Measurements from ENCODE around the gene PFAS.
"Not testable (repeated sequence)": the region's sequence is repeated elsewhere in the genome, so short reads cannot be mapped to it uniquely, and the experiment has no call there.

Gene PFAS

DNA sequence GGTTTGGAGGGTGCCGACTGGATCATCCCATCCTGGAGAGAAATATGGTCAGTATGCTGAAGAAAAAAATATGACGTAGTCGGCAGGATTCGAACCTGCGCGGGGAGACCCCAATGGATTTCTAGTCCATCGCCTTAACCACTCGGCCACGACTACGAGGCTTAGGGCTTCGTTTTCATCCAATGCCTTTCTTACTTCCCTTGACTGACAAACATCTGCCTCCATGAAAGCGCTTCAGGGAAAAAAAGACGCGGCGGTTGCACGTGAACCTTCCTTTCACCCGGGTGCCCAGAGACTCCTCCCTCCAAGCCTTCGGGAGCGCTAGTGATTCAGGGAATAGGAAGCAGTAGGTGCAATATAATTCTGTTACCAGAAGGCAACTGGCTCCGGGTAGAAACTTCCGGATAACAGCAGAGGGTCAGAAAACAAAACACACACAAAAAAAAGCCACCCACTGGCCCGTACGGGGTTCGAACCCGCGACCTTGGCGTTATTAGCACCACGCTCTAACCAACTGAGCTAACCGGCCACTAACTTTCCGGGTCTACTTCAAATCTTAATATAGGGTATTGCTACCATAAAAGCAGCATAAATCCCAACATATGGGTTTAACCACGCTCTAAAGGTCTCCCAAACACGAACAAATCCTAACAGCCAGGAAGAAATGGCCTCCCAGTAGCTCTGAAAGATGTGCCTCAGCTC is 22.4 kb upstream of the PFAS start:
- peak; percentile 64 for FAIRE-seq
- DNase-seq (ENCODE audit: extremely low spot score, insufficient read length, low read depth): no peak

DNA sequence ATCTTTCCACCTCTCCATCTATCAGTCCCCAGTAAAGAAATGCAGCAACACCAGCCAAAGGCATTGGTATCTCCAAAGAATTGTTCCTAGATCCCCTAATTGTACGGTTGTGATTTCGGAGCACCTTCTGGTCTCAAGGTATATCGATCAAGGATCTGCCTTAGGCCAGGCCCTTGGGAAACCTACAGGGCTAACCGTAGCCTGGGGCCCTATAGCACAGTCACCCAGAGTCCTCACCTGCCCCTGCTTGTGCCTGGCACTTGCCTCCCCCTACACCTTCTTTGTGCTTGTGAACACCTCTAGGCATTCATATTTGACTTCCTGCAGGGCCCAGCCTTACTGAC is 21.9 kb upstream of the PFAS start:
- FAIRE-seq: no peak
- DNase-seq (ENCODE audit: extremely low spot score, insufficient read length, low read depth): no peak

DNA sequence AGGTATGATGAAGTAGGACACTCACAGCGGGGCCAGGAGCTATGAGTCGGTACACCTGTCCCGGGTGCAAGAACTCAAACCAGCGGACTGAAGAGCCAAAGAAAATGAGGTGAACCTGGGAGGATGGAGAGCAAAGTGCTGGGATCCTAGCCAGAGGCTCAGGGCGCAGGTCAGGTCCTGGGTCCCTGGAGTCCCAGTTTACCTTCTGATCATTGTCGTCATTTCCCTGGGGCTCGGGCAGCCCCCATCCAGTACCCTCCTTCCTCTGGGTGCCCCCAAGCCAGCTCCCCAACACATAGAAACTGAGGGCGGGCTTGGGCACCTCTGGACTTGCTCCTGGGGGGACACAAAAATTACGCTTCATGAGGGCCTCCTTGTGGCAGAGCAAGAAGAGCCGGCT is 17.4 kb upstream of the PFAS start:
- DNase-seq (ENCODE audit: extremely low spot score, insufficient read length, low read depth) (no peak), FAIRE-seq (no peak)

DNA sequence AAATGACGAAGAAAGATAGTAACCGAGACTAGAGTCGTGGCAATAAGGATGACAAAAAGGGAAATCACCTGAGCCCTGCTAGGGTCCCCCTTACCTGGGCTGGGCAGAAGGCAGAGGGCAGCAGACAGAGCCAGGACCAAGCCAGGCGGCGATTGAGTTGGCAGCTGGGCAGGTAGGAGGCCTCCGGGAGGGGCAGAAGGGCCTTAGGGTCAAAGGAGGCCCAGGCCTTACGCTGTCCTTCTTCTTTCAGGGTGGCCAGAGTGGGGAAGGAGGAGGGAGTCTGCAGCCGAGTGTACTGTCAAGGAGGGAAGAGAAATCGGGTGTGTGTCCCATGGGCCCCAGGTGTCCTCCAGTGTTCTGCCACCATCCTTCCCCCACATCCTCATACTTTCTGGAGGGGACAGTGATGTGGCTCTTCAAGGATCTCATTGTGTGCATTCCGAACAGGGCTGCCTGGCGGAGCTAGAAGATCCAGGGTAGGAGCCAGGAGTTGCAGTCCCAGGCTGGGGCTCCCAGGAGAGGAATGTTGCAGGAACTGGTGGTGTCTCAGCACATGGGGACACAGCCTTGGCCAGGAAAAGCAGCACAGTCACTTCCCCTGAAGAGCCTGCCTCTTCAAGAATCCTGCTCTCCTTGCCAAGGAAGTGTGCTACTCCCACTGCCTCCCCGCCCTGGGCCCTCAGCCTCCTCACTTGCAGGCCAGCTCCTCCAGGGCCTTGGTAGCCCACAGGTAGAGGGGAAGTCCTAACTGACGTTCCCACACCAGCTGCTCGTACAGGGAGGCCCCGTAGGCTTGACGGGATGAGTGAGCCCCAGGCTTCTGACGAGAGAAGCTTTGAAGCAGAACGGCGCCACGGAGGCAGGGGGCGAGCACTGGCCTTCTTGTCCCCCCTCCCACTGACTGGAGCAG is 14.5 kb upstream of the PFAS start:
- no peak for FAIRE-seq
- no peak for DNase-seq (ENCODE audit: extremely low spot score, insufficient read length, low read depth)

DNA sequence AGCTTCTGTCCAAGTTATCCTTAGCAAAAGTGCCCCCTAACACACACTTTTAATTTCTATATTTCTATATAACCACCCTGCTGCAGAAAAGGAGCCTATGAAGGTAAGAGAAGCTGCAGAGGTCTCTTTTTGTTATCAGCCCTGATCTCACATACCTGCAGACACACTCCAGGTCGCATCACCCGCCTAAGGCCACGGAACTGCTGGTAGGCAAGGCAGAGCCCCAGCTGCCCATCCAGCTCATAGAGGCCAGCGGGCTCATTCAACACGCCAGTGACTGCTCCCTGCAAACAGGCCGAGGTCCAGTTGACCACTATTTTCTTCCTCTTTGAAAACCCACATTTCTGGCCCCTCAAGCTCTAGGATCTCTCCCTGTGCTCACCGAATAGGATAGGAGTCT is 13.4 kb upstream of the PFAS start:
- FAIRE-seq (no peak), DNase-seq (ENCODE audit: extremely low spot score, insufficient read length, low read depth) (no peak)

DNA sequence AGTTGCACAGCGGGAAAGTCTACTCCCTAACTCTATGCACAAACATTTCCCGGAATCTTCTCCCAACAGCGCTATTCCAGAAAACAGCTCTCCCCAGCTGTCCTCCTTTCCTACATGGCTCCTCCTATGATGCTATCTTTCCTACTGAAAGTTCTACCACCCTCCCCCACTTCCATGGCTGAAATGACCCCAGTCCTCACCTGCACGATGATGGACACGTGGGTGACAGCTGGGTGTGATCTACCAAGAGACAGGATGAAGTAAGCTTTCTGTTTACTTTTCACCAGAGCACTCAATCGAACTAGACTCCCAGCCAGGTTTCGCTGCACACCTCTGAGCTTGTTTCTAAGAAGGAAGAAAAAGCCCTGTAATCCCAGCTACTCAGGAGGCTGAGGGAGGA is 11.9 kb upstream of the PFAS start:
- no peak for FAIRE-seq

DNA sequence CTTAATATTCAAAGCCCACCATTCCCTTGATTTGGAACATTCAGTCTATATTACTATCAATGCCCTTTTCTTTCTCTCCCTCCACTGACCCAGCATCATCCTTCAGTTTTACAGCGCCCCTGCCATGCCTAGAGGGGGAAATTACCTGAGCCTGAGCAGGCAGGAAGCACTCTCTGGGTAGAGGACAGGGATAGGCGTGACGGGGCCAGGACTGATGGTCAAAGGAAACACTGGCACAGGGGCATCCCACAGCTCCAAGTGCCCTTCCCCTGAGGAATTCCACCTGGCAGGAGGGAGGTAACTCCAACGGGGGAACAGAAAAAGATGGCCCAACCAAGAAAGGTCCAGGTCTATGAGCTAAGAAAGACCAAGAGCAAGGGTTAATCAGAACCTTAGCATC is 11.2 kb upstream of the PFAS start:
- FAIRE-seq (no peak), DNase-seq (ENCODE audit: extremely low spot score, insufficient read length, low read depth) (no peak)

More for the DNA sequence above, 11.9 kb upstream of the PFAS start:
- no peak for DNase-seq (ENCODE audit: extremely low spot score, insufficient read length, low read depth)

DNA sequence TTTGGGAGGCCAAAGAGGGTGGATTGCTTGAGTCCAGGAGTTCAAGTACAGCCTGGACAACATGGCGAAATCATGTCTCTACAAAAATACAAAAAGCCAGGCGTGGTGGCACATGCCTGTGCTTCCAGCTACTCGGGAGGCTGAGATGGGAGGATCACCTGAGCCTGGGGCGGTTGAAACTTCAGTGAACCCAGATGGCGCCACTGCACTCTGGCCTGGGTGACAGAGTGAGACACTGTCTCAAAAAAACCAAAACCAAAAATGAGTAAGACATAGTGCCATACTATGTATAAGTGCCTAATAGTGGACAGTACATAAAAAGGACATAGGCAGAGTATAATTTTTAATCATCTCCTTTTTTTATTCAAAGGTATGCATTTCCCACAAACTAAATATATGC is 5.3 kb upstream of the PFAS start:
- FAIRE-seq (no peak), DNase-seq (ENCODE audit: extremely low spot score, insufficient read length, low read depth) (no peak)

DNA sequence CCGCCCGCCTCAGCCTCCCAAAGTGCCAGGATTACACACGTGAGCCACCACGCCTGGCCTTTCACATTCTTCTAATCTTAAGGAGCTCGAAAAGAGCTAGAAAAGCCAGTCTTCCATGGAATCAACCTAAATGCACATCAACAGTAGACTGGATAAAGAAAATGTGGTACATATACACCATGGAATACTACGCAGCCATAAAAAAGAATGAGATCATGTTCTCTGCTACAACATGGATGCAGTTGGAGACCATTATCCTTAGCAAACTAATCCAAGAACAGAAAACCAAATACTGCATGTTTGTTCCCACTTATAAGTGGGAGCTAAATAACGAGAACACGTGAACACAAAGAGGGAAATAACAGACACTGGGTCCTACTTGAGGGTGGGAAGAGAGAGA is 4.3 kb upstream of the PFAS start:
- FAIRE-seq (no peak), DNase-seq (ENCODE audit: extremely low spot score, insufficient read length, low read depth) (no peak)

DNA sequence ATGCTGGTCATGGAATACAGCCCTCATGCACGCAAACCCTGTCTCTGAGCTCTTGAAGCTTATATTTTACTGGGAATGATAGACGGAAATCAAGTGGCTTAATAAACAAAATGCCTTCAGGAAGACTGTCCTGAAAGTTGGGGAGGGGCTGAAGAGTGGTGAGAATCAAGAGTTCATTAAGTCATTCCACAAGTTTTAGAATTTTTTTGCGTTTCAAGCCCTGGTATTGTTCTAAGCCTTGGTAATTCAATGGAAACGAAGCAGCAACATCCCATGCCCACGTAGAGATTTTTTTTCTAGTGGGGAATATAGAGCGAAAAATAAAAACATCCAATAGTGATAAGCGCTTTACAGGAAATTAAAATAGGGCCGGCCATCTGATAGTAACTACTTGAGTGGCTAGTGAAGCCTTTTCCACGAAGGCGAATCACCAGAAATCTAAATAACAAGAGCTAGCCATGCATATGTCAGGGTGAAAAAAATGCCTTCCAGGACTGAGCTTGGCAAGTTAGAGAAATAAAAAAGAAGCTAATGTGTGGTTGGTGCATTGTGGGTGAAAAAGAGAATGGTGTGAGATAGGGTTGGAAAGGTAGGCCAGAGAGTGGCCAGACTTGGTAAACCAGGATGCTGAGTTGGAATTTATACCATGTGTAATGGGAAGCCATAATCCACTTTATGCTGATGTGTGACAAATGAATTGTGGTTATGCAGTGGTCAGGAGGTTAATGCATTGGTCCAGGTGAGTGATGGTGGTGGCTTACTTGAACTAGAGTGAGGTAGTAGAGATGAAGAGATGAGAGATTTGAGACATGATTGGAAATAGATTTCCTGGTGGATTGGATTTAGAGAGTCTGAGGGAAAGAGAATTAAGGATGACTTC is 772 bp downstream of the PFAS start:
- DNase-seq (ENCODE audit: extremely low spot score, insufficient read length, low read depth) (no peak), FAIRE-seq (no peak)

DNA sequence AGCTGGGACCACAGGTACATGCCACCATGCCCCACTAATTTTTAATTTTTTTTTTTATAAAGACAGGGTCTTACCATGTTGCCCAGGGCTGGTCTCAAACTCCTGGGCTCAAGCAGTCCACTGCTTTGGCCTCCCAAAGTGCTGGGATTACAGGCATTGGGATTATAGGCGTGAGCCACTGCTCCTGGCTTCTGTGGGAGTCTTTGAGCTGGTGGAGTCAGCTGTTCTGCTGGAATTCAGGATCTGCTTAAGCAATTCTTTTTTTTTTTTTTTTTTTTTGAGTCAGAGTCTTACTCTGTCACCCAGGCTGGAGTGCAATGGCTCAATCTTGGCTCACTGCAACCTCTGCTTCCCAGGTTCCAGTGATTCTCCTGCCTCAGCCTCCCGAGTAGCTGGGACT is 2.3 kb downstream of the PFAS start:
- FAIRE-seq: not testable (repeated sequence)

DNA sequence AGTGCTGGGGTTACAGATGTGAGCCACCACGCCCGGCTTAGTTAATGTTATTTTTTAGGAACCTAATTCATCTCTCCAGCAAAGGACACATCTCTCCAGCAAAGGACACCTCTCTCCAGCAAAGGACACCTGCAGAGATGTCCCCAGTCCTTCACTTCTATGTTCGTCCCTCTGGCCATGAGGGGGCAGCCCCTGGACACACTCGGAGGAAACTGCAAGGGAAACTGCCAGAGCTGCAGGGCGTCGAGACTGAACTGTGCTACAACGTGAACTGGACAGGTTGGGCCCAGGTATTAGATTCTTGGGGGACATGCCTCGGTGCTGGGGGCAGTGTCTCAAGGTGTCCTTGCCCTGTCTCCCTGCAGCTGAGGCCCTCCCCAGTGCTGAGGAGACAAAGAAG is 4.7 kb downstream of the PFAS start:
- no peak for DNase-seq (ENCODE audit: extremely low spot score, insufficient read length, low read depth)

More for the DNA sequence above, 2.3 kb downstream of the PFAS start:
- DNase-seq (ENCODE audit: extremely low spot score, insufficient read length, low read depth): not testable (repeated sequence)

DNA sequence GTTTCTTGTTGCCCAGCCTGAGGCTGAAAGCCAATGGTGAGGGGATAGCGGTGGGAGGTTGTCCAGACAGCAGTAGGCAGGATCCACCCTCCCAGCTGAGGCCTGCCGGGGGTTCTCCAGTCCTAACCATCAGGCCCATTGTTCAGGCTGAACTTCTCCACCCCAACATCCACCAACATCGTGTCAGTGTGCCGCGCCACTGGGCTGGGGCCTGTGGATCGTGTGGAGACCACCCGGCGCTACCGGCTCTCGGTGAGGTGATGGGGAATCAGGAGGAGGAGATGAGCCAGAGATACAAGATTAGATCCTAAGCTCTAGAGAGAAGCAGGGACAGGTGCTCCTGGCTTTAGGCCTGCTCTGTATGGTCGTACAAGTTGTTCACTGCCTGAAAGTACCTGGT is 5.8 kb downstream of the PFAS start:
- DNase-seq (ENCODE audit: extremely low spot score, insufficient read length, low read depth) (no peak), FAIRE-seq (no peak)

More for the DNA sequence above, 4.7 kb downstream of the PFAS start:
- no peak for FAIRE-seq

DNA sequence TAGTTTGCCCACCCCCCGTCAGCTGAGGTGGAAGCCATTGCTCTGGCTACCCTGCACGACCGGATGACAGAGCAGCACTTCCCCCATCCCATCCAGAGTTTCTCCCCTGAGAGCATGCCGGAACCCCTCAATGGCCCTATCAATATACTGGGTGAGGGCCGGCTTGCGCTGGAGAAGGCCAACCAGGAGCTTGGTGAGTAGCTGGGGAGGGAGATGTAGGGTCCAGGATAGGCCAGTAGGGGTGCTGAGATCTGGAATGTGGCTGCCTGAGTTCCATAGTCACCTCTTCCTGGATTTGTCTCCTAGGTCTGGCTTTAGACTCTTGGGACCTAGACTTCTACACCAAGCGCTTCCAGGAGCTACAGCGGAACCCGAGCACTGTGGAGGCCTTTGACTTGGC is 6.4 kb downstream of the PFAS start:
- FAIRE-seq (no peak), DNase-seq (ENCODE audit: extremely low spot score, insufficient read length, low read depth) (no peak)

DNA sequence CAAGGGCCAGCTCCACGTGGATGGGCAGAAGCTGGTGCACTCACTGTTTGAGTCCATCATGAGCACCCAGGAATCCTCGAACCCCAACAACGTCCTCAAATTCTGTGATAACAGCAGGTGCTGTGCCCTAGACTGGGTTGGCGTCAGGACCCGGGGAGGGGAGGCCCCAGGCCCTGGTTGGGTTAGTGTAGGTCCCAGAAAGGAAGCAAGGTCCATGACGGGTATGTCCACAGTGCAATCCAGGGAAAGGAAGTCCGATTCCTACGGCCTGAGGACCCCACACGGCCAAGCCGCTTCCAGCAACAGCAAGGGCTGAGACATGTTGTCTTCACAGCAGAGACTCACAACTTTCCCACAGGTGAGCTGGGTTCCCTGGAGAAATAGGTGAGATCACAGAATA is 7.2 kb downstream of the PFAS start:
- DNase-seq (ENCODE audit: extremely low spot score, insufficient read length, low read depth) (no peak), FAIRE-seq (no peak)

DNA sequence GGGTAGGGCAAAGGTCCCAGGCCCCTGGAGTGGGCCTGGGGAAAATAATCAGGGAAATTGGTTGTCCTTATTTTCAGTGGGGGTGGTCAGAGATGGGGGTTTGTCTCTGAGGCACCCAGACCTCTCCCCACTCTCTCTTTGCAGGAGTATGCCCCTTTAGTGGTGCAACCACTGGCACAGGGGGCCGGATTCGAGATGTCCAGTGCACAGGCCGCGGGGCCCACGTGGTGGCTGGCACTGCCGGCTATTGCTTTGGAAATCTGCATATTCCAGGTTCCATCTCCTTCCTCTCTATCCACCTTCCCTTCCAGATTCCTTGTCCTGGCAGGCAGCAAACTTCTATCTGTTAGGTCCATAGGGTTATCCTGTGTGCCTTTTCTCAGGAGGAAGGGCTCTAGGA is 7.6 kb downstream of the PFAS start:
- FAIRE-seq: no peak
- no peak for DNase-seq (ENCODE audit: extremely low spot score, insufficient read length, low read depth)

DNA sequence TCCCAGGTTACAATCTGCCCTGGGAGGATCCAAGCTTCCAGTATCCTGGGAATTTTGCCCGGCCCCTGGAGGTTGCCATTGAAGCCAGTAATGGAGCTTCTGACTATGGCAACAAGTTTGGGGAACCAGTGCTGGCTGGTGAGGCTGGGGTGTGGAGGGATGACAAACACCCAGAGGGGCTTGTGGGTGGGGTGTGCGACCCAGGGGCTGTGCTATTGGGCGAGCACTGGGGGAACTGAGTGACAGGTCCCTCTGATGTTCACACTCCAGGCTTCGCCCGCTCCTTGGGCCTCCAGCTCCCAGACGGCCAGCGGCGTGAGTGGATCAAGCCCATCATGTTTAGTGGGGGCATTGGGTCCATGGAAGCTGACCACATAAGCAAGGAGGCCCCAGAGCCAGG is 8.7 kb downstream of the PFAS start:
- FAIRE-seq (no peak), DNase-seq (ENCODE audit: extremely low spot score, insufficient read length, low read depth) (no peak)

DNA sequence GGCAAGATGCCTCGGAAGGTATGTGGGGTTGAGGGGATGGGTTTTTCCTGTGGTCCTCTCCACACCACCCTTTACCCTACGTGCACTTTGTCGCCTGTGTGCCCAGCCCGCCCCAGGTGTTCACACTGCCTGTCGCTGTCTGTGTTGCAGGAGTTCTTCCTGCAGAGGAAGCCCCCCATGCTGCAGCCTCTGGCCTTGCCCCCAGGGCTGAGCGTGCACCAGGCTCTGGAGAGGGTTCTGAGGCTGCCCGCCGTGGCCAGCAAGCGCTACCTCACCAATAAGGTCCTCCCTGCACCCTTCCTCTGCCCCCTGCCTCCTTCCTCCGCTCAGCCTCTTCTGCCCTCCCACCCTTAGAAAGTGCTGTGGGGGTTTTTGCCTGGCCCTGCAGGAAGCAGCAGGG is 15.2 kb downstream of the PFAS start:
- no peak for DNase-seq (ENCODE audit: extremely low spot score, insufficient read length, low read depth)
- no peak for FAIRE-seq

DNA sequence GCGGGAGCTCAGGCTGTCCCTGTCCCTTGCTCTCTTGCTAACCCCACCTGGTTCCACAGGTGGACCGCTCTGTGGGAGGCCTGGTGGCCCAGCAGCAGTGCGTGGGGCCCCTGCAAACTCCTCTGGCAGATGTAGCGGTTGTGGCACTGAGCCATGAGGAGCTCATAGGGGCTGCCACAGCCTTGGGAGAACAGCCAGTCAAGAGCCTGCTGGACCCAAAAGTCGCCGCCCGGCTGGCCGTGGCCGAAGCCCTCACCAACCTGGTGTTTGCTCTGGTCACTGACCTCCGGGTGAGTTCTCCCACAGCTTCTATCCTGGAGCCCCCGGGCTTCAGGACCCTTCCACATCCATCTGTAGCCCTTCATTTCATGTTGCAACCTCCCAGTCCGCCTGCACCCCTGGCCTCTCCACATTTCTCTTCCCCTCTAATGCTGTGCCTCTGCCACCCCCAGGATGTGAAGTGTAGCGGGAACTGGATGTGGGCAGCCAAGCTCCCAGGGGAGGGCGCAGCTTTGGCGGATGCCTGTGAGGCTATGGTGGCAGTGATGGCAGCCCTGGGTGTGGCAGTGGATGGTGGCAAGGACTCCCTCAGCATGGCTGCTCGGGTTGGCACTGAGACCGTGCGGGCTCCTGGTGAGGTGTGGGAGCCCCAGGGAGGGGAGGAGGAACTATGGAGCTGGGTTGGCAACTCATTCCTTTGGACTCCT is 15.9 kb downstream of the PFAS start:
- no peak for FAIRE-seq
- no peak for DNase-seq (ENCODE audit: extremely low spot score, insufficient read length, low read depth)
